Dendritic cell treated with granulocyte-macrophage colony-stimulating factor and Interleukin-4, amounts not matched to agents 40 ng/mL and 50 ng/mL, for 4 days (primary cell): ENCODE results near the gene FBXW9.
"Not testable (repeated sequence)": the region's sequence is repeated elsewhere in the genome, so short reads cannot be mapped to it uniquely, and the experiment has no call there.

Source experiments
- H3K27ac Mint-ChIP-seq: one replicate; pipeline ENCODE4 v1.8.0; 2022; ENCODE audit warnings: mild to moderate bottlenecking, mixed read lengths
- H3K27me3 Mint-ChIP-seq: one replicate; pipeline ENCODE4 v1.8.0; 2022; ENCODE audit warnings: mild to moderate bottlenecking, mixed read lengths
- H3K36me3 Mint-ChIP-seq: one replicate; pipeline ENCODE4 v1.8.0; 2022; ENCODE audit warnings: low read depth, mixed read lengths
- H3K4me1 Mint-ChIP-seq: one replicate; pipeline ENCODE4 v1.8.0; 2022; ENCODE audit warnings: low read depth, mixed read lengths
- H3K4me3 Mint-ChIP-seq: one replicate; pipeline ENCODE4 v1.8.0; 2022; ENCODE audit warnings: mild to moderate bottlenecking, moderate library complexity, mixed read lengths
- H3K9me3 Mint-ChIP-seq: one replicate; pipeline ENCODE4 v1.8.0; 2022; ENCODE audit warnings: mixed read lengths
- intact Hi-C: fragments of 100-400 bp; cut with micrococcal nuclease; formaldehyde crosslinking; loops from one replicate; pipeline ENCODE4 v1.15.0; 2022

FBXW9 gene

GRCh38 chr19:12703046-12703445, 6.6 kb upstream of the FBXW9 start:
- no peak overlapping the region for H3K27ac Mint-ChIP-seq
- no peak overlapping the region for H3K4me3 Mint-ChIP-seq
- no peaks in the 10 kb centered on the region for H3K27me3 Mint-ChIP-seq
- peaks cover 98% of the 10 kb centered on the region for H3K36me3 Mint-ChIP-seq
- H3K4me1 Mint-ChIP-seq, result peaks cover 9% of the 10 kb centered on the region
- H3K9me3 Mint-ChIP-seq, result no peaks in the 10 kb centered on the region
- intact Hi-C loops, result no loop called here

DNA sequence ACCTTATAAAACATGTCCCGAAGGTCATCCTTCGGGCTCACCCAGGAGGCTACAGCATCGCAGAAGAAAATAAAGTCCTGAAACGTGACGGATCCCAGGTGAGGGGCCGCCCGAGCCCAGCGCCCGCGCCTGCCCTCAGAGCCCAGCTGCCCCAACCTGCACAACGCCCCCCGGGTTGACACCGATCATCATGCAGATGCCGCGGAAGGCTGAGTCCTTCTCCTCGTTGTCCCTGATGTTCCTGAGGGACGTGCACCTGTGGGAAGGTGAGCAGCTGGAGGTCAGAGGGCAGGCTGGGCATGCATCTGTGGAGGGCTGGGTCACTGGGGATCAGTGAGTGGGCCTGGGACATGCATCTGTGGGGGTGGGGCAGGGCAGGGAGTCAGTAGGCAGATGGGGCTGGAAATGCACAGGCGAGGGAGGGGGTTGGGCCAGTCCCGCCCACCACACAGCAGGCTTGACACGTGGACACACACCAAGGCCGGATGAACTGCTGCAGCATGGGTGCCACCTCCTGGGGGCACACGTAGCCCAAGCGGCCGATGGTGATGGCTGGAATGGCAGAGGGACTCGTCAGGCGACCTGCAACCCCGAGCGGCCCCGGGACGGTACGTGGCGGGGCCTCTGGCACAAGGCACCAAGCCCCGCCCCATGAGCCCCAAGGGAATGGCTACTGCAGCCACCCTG, 5.3 kb upstream of the FBXW9 start:
- Mint-ChIP-seq H3K4me1 (peaks cover 10% of the 10 kb centered on the region), H3K36me3 (peaks cover 87% of the 10 kb centered on the region), H3K27ac (no peak overlapping the region), H3K27me3 (no peaks in the 10 kb centered on the region), H3K9me3 (no peaks in the 10 kb centered on the region), H3K4me3 (no peak overlapping the region)
- intact Hi-C loops, result no loop called here

GRCh38 chr19:12698138-12698537, 1.7 kb upstream of the FBXW9 start:
- intact Hi-C loops, result no loop called here

DNA sequence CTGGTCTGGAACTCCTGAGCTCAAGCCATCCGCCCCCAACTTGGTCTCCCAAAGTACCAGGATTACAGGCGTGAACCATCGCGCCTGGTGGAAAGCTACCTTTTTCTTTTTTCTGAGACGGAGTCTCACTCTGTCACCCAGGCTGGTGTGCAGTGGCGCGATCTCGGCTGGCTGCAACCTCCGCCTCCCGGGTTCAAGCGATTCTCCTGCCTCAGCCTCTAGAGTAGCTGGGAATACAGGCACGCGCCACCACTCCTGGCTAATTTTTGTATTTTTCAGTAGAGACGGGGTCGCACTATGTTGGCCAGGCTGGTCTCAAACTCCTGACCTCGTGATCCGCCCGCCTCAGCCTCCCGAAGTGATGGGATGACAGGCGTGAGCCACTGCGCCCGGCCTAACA, 994 bp upstream of the FBXW9 start:
- H3K4me1 Mint-ChIP-seq, result peaks cover 10% of the 10 kb centered on the region
- intact Hi-C loops, H3K27me3 Mint-ChIP-seq, H3K9me3 Mint-ChIP-seq: not testable (repeated sequence)
- peak overlapping the region; percentile 93 for H3K27ac Mint-ChIP-seq
- H3K36me3 Mint-ChIP-seq, result peaks cover 44% of the 10 kb centered on the region
- peak overlapping the region; percentile 23 for H3K4me3 Mint-ChIP-seq

More at GRCh38 chr19:12698138-12698537, 1.7 kb upstream of the FBXW9 start:
- peak overlapping the region; percentile 28 for H3K4me3 Mint-ChIP-seq
- H3K4me1 Mint-ChIP-seq, result peaks cover 10% of the 10 kb centered on the region
- H3K36me3 Mint-ChIP-seq, result peaks cover 51% of the 10 kb centered on the region
- H3K27ac Mint-ChIP-seq, result peak overlapping the region; percentile 37
- no peaks in the 10 kb centered on the region for H3K27me3 Mint-ChIP-seq
- no peaks in the 10 kb centered on the region for H3K9me3 Mint-ChIP-seq

GRCh38 chr19:12695997-12696365, 450 bp downstream of the FBXW9 start:
- Mint-ChIP-seq H3K9me3 (no peaks in the 10 kb centered on the region), H3K27me3 (no peaks in the 10 kb centered on the region), H3K36me3 (peaks cover 29% of the 10 kb centered on the region), H3K4me1 (peaks cover 10% of the 10 kb centered on the region), H3K27ac (peak overlapping the region; percentile 93), H3K4me3 (peak overlapping the region; percentile 82)
- intact Hi-C loops, result no loop called here

- no peaks in the 10 kb centered on the region for H3K9me3 Mint-ChIP-seq
- H3K4me1 Mint-ChIP-seq, result peaks cover 10% of the 10 kb centered on the region
- intact Hi-C loops, result no loop called here
- H3K27me3 Mint-ChIP-seq, result no peaks in the 10 kb centered on the region
- H3K27ac Mint-ChIP-seq, result peak overlapping the region; percentile 93
- H3K4me3 Mint-ChIP-seq, result peak overlapping the region; percentile 82
- H3K36me3 Mint-ChIP-seq, result peaks cover 25% of the 10 kb centered on the region
Measured at GRCh38 chr19:12695514-12695913, 917 bp downstream of the FBXW9 start.

GRCh38 chr19:12695096-12695495, 1.3 kb downstream of the FBXW9 start:
- H3K27ac Mint-ChIP-seq, result no peak overlapping the region
- H3K36me3 Mint-ChIP-seq, result peaks cover 21% of the 10 kb centered on the region
- H3K4me3 Mint-ChIP-seq, result no peak overlapping the region
- no peaks in the 10 kb centered on the region for H3K27me3 Mint-ChIP-seq
- peaks cover 11% of the 10 kb centered on the region for H3K4me1 Mint-ChIP-seq
- no peaks in the 10 kb centered on the region for H3K9me3 Mint-ChIP-seq
- intact Hi-C loops, result no loop called here

GRCh38 chr19:12694641-12695040, 1.8 kb downstream of the FBXW9 start:
- H3K4me3 Mint-ChIP-seq, result no peak overlapping the region
- peaks cover 16% of the 10 kb centered on the region for H3K36me3 Mint-ChIP-seq
- intact Hi-C loops, result no loop called here
- H3K27me3 Mint-ChIP-seq, result no peaks in the 10 kb centered on the region
- peaks cover 15% of the 10 kb centered on the region for H3K4me1 Mint-ChIP-seq
- H3K9me3 Mint-ChIP-seq, result no peaks in the 10 kb centered on the region
- no peak overlapping the region for H3K27ac Mint-ChIP-seq

DNA sequence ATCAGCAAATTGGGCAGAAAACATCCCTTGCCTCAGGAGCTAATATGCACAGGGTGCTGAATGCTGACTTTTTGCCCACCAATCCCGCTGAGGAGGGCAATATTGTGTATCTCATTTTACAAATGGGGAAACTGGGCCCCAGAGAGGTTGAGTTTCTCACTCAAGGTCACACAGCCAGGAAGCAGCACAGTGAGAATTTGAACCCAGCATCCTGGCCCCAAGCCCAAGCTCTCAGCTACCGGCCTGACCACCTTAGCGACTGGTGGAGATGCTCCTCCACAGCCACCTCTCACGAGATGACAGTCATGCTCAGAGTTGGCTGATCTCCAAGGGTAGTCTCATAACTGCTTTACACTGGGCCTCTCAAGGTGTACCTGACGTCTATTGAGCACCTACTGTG, 3.5 kb downstream of the FBXW9 start:
- Mint-ChIP-seq H3K27me3 (no peaks in the 10 kb centered on the region), H3K4me1 (peaks cover 10% of the 10 kb centered on the region), H3K36me3 (peaks cover 2% of the 10 kb centered on the region), H3K4me3 (no peak overlapping the region), H3K27ac (no peak overlapping the region), H3K9me3 (no peaks in the 10 kb centered on the region)
- intact Hi-C loops, result no loop called here

DNA sequence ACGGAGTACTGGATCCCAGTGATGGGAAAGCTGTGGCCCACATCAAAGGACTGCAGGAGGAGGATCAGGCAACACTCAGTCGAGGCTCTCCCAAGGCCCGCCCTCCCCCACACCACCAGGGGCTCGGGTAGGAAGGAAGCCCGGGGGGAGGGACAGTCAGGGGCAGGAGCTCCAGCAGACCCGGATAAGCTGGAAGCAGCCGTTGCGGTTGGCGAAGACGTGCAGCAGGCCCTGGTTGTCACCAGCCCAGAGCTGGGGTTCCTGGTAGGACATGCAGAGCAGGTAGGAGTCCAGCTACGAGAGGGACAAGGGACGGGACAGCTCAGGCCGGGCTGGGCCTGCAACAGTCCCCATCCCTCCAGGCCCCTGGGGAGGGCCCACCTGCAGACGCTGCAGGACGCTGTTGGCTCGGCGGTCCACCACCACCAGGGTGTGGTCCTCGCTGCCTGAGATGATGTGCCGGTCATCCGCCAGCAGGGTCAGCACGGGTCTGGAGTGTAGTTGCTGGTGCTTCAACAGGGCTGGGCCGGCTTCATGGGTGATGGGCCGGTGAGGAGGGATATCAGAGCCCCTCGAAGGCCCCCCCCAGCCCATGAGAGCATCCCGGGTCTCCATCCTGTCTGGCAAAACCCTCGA, 6.7 kb downstream of the FBXW9 start:
- intact Hi-C loops, result no loop called here
- Mint-ChIP-seq H3K27me3 (no peaks in the 10 kb centered on the region), H3K9me3 (no peaks in the 10 kb centered on the region)

GRCh38 chr19:12689012-12689411, 7.4 kb downstream of the FBXW9 start:
- no peaks in the 10 kb centered on the region for H3K36me3 Mint-ChIP-seq
- no peak overlapping the region for H3K27ac Mint-ChIP-seq
- H3K4me1 Mint-ChIP-seq, result peaks cover 15% of the 10 kb centered on the region
- H3K27me3 Mint-ChIP-seq, result no peaks in the 10 kb centered on the region
- intact Hi-C loops, result no loop called here
- H3K9me3 Mint-ChIP-seq, result no peaks in the 10 kb centered on the region
- H3K4me3 Mint-ChIP-seq, result no peak overlapping the region

More for the DNA sequence above, 6.7 kb downstream of the FBXW9 start:
- Mint-ChIP-seq H3K27ac (no peak overlapping the region), H3K4me1 (peaks cover 15% of the 10 kb centered on the region), H3K36me3 (no peaks in the 10 kb centered on the region), H3K4me3 (no peak overlapping the region)

DNA sequence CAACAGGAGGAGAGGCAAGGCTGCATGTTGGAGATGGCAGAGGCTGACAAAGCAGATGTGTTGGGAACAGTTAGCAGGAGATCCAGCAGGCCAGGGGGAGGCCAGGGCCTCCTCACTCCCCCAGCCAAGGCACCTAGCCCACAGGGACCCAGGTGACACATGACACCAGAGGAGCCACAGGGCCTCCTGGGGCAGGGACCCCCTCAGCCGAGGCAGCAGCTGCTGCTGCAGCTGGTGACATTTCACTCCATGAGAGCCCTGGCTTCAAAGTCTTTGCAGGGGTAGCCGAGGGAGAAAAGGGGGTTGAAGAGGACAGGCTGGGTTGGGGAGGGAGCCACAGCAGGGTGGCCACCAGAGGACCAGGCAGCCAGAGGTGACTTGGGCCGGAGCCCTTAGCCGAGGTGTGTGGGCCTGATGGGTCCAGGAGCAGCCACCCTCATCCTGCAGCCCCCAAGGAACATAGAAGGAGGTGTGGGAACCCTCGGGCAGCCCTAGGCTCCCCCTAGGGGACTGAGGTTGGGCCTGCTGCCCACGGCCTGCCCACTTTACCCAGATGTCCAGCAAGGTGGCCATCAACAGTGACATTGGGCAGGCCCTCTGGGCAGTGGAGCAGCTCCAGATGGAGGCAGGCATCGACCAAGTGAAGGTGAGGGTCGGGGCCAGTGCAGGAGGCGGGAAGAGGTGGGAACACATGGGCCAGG, 8.8 kb downstream of the FBXW9 start, which contains the start of gene GNG14:
Gene GNG14, plus strand, starts transcription at position 503 of the 701 bp plus-strand sequence. Its CDS starts 51 bp downstream, at position 554.
- H3K9me3 Mint-ChIP-seq, result no peaks in the 10 kb centered on the region
- no peak within 1 kb of the TSS for H3K27ac Mint-ChIP-seq
- no peak within 1 kb of the TSS for H3K4me3 Mint-ChIP-seq
- H3K4me1 Mint-ChIP-seq, result peaks cover 15% of the 10 kb centered on the region
- intact Hi-C loops, result no loop called here
- H3K36me3 Mint-ChIP-seq, result no peaks in the 10 kb centered on the region
- H3K27me3 Mint-ChIP-seq, result no peaks in the 10 kb centered on the region

DNA sequence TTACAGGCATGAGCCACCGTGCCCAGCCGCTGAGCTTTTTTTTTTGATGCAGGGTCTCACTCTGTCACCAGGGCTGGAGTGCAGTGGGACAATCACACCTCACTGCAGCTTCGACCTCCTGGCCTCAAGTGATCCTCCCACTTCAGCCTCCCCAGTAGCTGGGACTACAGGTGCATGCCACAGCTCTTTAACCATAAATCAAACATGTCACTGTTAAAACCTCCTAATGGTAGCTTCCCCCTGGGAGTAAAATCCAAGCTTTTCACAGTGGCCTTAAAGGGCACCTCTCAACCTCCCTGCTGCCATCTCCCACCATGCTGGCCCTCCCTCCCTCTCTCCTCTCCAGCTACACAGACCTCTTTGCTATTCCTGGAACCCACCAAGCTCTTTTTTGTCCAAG, 10.6 kb downstream of the FBXW9 start:
- H3K4me1 Mint-ChIP-seq, result peaks cover 19% of the 10 kb centered on the region
- intact Hi-C loops, result no loop called here
- peaks cover 9% of the 10 kb centered on the region for H3K36me3 Mint-ChIP-seq
- H3K4me3 Mint-ChIP-seq, result no peak overlapping the region
- no peak overlapping the region for H3K27ac Mint-ChIP-seq
- no peaks in the 10 kb centered on the region for H3K27me3 Mint-ChIP-seq
- no peaks in the 10 kb centered on the region for H3K9me3 Mint-ChIP-seq
